ENCODE measurements around the gene MYO18A.

Gene MYO18A

GRCh38 chr17:29051194-29051593, 129.0 kb downstream of the MYO18A start:
- TF ChIP-seq CTCF (IDR thresholded peaks at IDR 0.05): no peak

GRCh38 chr17:29050176-29050575, 130.0 kb downstream of the MYO18A start:
- TF ChIP-seq CTCF (IDR thresholded peaks at IDR 0.05): no peak

- no peak for TF ChIP-seq CTCF (IDR thresholded peaks at IDR 0.05)
Observed at GRCh38 chr17:29049541-29050145, 130.6 kb downstream of the MYO18A start.

GRCh38 chr17:29048440-29049368, 131.5 kb downstream of the MYO18A start:
- no peak for TF ChIP-seq CTCF (IDR thresholded peaks at IDR 0.05)

- no peak for TF ChIP-seq CTCF (IDR thresholded peaks at IDR 0.05)
Observed at GRCh38 chr17:29046473-29046839, 133.7 kb downstream of the MYO18A start.

- TF ChIP-seq CTCF (IDR thresholded peaks at IDR 0.05): no peak
Observed at GRCh38 chr17:29045734-29046472, 134.3 kb downstream of the MYO18A start.

GRCh38 chr17:29045026-29045425, 135.2 kb downstream of the MYO18A start:
- no peak for TF ChIP-seq CTCF (IDR thresholded peaks at IDR 0.05)

Measured in LNCAP (cell line).